ENCODE results near the gene KRTAP12-3. TPM values are rescaled to one million over a fixed set of nuclear protein-coding genes. Genes with fewer than 3 reads are reported as not detected.

The KRTAP12-3 gene
- total and polyA plus RNA-seq, 8 donors, result not detected

GRCh38 chr21:44670642-44671432 lies 13.1 kb downstream of the KRTAP12-3 start:
- Histone ChIP-seq H3K9me3 (peaks cover 0 to 27% of the 10 kb centered on the region in 2 donors), H3K4me1 (no peaks in the 10 kb centered on the region), H3K36me3 (no peaks in the 10 kb centered on the region), H3K27ac (no peak overlapping the region), H3K27me3 (peaks cover 0 to 7% of the 10 kb centered on the region in 2 donors), H3K4me3 (no peak overlapping the region)
- DNase-seq (no peak), ATAC-seq (no peak)
- intact Hi-C loops (cut with DNase I), result no loop called here
- TF ChIP-seq, protein P1, sequence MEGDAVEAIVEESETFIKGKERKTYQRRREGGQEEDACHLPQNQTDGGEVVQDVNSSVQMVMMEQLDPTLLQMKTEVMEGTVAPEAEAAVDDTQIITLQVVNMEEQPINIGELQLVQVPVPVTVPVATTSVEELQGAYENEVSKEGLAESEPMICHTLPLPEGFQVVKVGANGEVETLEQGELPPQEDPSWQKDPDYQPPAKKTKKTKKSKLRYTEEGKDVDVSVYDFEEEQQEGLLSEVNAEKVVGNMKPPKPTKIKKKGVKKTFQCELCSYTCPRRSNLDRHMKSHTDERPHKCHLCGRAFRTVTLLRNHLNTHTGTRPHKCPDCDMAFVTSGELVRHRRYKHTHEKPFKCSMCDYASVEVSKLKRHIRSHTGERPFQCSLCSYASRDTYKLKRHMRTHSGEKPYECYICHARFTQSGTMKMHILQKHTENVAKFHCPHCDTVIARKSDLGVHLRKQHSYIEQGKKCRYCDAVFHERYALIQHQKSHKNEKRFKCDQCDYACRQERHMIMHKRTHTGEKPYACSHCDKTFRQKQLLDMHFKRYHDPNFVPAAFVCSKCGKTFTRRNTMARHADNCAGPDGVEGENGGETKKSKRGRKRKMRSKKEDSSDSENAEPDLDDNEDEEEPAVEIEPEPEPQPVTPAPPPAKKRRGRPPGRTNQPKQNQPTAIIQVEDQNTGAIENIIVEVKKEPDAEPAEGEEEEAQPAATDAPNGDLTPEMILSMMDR (IDR thresholded peaks at IDR 0.05), result no peak

- peaks cover 0 to 7% of the 10 kb centered on the region in 2 donors for H3K27me3 ChIP-seq
- H3K27ac ChIP-seq, result no peak overlapping the region
- DNase-seq (no peak), ATAC-seq (no peak)
- intact Hi-C loops (cut with DNase I), result no loop called here
- H3K4me3 ChIP-seq, result no peak overlapping the region
- TF ChIP-seq, protein P1 (IDR thresholded peaks at IDR 0.05), result no peak
- H3K36me3 ChIP-seq, result no peaks in the 10 kb centered on the region
- H3K9me3 ChIP-seq, result peaks cover 0 to 27% of the 10 kb centered on the region in 2 donors
- H3K4me1 ChIP-seq, result no peaks in the 10 kb centered on the region
Measured at GRCh38 chr21:44671911-44672310, 14.2 kb downstream of the KRTAP12-3 start.

- Histone ChIP-seq H3K4me3 (no peak overlapping the region), H3K27me3 (no peaks in the 10 kb centered on the region), H3K9me3 (peaks cover 0 to 7% of the 10 kb centered on the region in 2 donors), H3K36me3 (no peaks in the 10 kb centered on the region), H3K27ac (no peak overlapping the region), H3K4me1 (no peaks in the 10 kb centered on the region)
- TF ChIP-seq, protein P1 (IDR thresholded peaks at IDR 0.05), result no peak
- ATAC-seq, result no peak
- no peak for DNase-seq
- intact Hi-C loops (cut with DNase I), result no loop called here
Measured at GRCh38 chr21:44677881-44678280, 20.1 kb downstream of the KRTAP12-3 start.

GRCh38 chr21:44681152-44681551 lies 23.4 kb downstream of the KRTAP12-3 start:
- ATAC-seq (no peak), DNase-seq (no peak)
- Histone ChIP-seq H3K9me3 (no peaks in the 10 kb centered on the region), H3K4me1 (no peaks in the 10 kb centered on the region), H3K4me3 (no peak overlapping the region), H3K36me3 (no peaks in the 10 kb centered on the region), H3K27me3 (peaks cover 0 to 6% of the 10 kb centered on the region in 2 donors), H3K27ac (no peak overlapping the region)
- TF ChIP-seq, protein P1 (IDR thresholded peaks at IDR 0.05), result no peak
- intact Hi-C loops (cut with DNase I), result no loop called here

GRCh38 chr21:44681861-44682579 lies 24.3 kb downstream of the KRTAP12-3 start, which contains the start of gene KRTAP12-1:
Gene KRTAP12-1 (minus strand): TSS chr21:44682163. CDS start chr21:44682123, 40 bp downstream.
- DNase-seq (no peak), ATAC-seq (no peak)
- no peaks in the 10 kb centered on the region for H3K36me3 ChIP-seq
- intact Hi-C loops (cut with DNase I), result no loop called here
- H3K4me1 ChIP-seq, result no peaks in the 10 kb centered on the region
- TF ChIP-seq, protein P1 (IDR thresholded peaks at IDR 0.05), result no peak
- H3K27ac ChIP-seq, result no peak within 1 kb of the TSS
- H3K4me3 ChIP-seq, result no peak within 1 kb of the TSS
- H3K9me3 ChIP-seq, result no peaks in the 10 kb centered on the region
- peaks cover 0 to 15% of the 10 kb centered on the region in 2 donors for H3K27me3 ChIP-seq

Measured in left lung (tissue), 10 donors.